ENCODE results near the gene MAP1B.
A peak's percentile ranks its signal among the peaks of the same experiment; 100 is the strongest.
"Not testable (repeated sequence)": the region's sequence is repeated elsewhere in the genome, so short reads cannot be mapped to it uniquely, and the experiment has no call there.

The MAP1B gene

GRCh38 chr5:72167257-72167656, 60.0 kb downstream of the MAP1B start:
- no peaks in the 10 kb centered on the region for H3K36me3 ChIP-seq (ENCODE audit: control insufficient read depth in 1 of 2, insufficient read depth in 2 of 2, low read length in 2 of 2)
- H3K27ac ChIP-seq (ENCODE audit: low read length), result no peak overlapping the region
- peak overlapping the region; percentile 17 to 55 for H3K4me3 ChIP-seq (ENCODE audit: low read depth in 1 of 2, low read length in 2 of 2)
- H3K9me3 ChIP-seq (ENCODE audit: control insufficient read depth in 1 of 2, low read length in 2 of 2), result no peaks in the 10 kb centered on the region
- H3K27me3 ChIP-seq (ENCODE audit: low read depth, low read length), result no peaks in the 10 kb centered on the region
- peaks cover 5 to 15% of the 10 kb centered on the region in 2 donors for H3K4me1 ChIP-seq (ENCODE audit: control insufficient read depth in 1 of 2, insufficient read depth in 2 of 2, low read length in 2 of 2)

DNA sequence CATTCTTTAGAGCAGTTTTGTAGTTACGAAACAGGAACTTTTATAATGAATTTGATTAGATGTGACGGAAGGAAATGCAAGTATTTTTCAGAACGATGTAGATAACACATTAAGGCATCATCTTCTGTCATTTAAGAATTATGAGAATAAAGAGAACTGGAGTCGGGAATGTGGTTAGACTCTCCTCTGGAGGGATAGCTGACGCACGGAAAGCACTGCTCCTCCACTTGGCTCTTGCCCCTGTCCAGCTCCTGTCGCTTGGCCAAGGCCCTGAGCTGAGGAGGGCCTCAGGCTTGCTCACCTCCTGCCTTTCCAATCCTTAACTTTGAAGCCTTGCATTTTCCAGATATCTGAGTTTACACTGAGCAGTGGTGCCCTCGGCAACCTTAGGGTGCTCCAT, 60.5 kb downstream of the MAP1B start:
- no peaks in the 10 kb centered on the region for H3K9me3 ChIP-seq (ENCODE audit: control insufficient read depth in 1 of 2, low read length in 2 of 2)
- peaks cover 5 to 15% of the 10 kb centered on the region in 2 donors for H3K4me1 ChIP-seq (ENCODE audit: control insufficient read depth in 1 of 2, insufficient read depth in 2 of 2, low read length in 2 of 2)
- H3K4me3 ChIP-seq (ENCODE audit: low read depth in 1 of 2, low read length in 2 of 2), result no peak overlapping the region
- no peak overlapping the region for H3K27ac ChIP-seq (ENCODE audit: low read length)
- H3K36me3 ChIP-seq (ENCODE audit: control insufficient read depth in 1 of 2, insufficient read depth in 2 of 2, low read length in 2 of 2), result no peaks in the 10 kb centered on the region
- no peaks in the 10 kb centered on the region for H3K27me3 ChIP-seq (ENCODE audit: low read depth, low read length)

DNA sequence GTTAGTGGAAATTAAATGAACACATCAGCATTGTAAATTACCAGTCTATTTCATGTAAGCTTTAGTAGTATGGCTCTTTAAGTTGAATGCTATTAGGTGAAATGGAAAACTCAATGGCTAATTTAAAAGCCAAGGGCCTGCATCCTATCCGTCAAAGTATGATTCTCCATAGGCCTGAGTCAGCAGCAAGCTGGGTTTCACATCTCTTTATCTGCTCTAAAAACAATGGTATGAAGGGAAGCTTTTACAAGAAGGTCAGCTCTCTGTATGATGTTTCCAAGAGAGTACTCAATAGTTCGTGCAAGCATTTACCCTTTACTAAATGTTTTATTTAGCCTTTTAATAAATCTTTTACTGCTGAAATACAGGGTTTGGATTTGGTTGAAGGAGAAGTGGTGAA, 62.8 kb downstream of the MAP1B start:
- Histone ChIP-seq H3K9me3 (ENCODE audit: control insufficient read depth in 1 of 2, low read length in 2 of 2) (no peaks in the 10 kb centered on the region), H3K4me3 (ENCODE audit: low read depth in 1 of 2, low read length in 2 of 2) (no peak overlapping the region), H3K36me3 (ENCODE audit: control insufficient read depth in 1 of 2, insufficient read depth in 2 of 2, low read length in 2 of 2) (no peaks in the 10 kb centered on the region), H3K27ac (ENCODE audit: low read length) (no peak overlapping the region), H3K27me3 (ENCODE audit: low read depth, low read length) (no peaks in the 10 kb centered on the region), H3K4me1 (ENCODE audit: control insufficient read depth in 1 of 2, insufficient read depth in 2 of 2, low read length in 2 of 2) (peaks cover 5 to 15% of the 10 kb centered on the region in 2 donors)

- H3K4me1 ChIP-seq (ENCODE audit: control insufficient read depth in 1 of 2, insufficient read depth in 2 of 2, low read length in 2 of 2), result peaks cover 5 to 11% of the 10 kb centered on the region in 2 donors
- H3K36me3 ChIP-seq (ENCODE audit: control insufficient read depth in 1 of 2, insufficient read depth in 2 of 2, low read length in 2 of 2); H3K9me3 ChIP-seq (ENCODE audit: control insufficient read depth in 1 of 2, low read length in 2 of 2); H3K27me3 ChIP-seq (ENCODE audit: low read depth, low read length); H3K27ac ChIP-seq (ENCODE audit: low read length); H3K4me3 ChIP-seq (ENCODE audit: low read depth in 1 of 2, low read length in 2 of 2): not testable (repeated sequence)
Observed at GRCh38 chr5:72171181-72171580, 63.9 kb downstream of the MAP1B start.

DNA sequence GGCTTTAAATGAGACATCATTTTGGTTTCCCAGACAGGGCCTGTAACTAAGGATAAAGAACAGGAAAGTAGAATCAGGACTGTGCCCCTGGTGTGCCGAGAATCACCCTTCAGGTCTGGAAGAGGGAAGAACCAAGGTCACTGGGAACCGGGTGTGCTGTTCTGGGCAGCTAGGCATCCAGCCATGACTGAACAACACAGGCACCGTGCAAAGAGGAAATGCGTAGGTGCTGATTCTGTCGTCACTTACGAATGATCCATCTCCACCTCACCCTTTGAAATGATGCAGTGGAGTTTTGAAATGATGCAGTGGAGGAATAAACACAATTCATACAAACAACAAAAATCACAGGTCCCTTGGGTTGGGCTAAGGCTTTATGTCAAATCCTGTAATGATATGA, 64.4 kb downstream of the MAP1B start:
- H3K27ac ChIP-seq (ENCODE audit: low read length), result no peak overlapping the region
- no peaks in the 10 kb centered on the region for H3K9me3 ChIP-seq (ENCODE audit: control insufficient read depth in 1 of 2, low read length in 2 of 2)
- H3K4me1 ChIP-seq (ENCODE audit: control insufficient read depth in 1 of 2, insufficient read depth in 2 of 2, low read length in 2 of 2), result peaks cover 5 to 7% of the 10 kb centered on the region in 2 donors
- no peaks in the 10 kb centered on the region for H3K36me3 ChIP-seq (ENCODE audit: control insufficient read depth in 1 of 2, insufficient read depth in 2 of 2, low read length in 2 of 2)
- H3K4me3 ChIP-seq (ENCODE audit: low read depth in 1 of 2, low read length in 2 of 2), result no peak overlapping the region
- H3K27me3 ChIP-seq (ENCODE audit: low read depth, low read length), result no peaks in the 10 kb centered on the region

DNA sequence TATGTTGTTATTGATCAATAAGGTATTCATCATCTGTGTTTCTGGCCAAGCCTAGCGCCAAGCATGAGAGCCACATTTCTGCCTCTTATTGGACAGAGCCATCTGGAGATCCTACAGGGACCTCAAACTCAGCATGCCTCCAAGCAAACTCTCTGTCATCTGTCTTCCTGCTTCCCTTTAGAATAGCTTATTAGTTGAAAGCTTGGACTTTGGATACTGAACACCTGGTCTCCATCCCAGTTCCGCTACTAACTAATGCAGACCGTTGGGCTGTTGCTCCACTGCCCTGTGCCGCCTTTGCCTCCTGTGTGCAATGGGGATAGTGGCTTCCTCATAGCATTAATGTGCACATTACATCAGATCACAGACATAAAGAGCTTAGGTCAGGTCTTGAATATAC, 65.5 kb downstream of the MAP1B start:
- H3K27me3 ChIP-seq (ENCODE audit: low read depth, low read length), result no peaks in the 10 kb centered on the region
- H3K27ac ChIP-seq (ENCODE audit: low read length), result no peak overlapping the region
- no peaks in the 10 kb centered on the region for H3K36me3 ChIP-seq (ENCODE audit: control insufficient read depth in 1 of 2, insufficient read depth in 2 of 2, low read length in 2 of 2)
- H3K9me3 ChIP-seq (ENCODE audit: control insufficient read depth in 1 of 2, low read length in 2 of 2), result no peaks in the 10 kb centered on the region
- peaks cover 4% of the 10 kb centered on the region in 2 donors for H3K4me1 ChIP-seq (ENCODE audit: control insufficient read depth in 1 of 2, insufficient read depth in 2 of 2, low read length in 2 of 2)
- H3K4me3 ChIP-seq (ENCODE audit: low read depth in 1 of 2, low read length in 2 of 2), result no peak overlapping the region

GRCh38 chr5:72177538-72177937, 70.3 kb downstream of the MAP1B start:
- Histone ChIP-seq H3K27ac (ENCODE audit: low read length) (no peak overlapping the region), H3K4me1 (ENCODE audit: control insufficient read depth in 1 of 2, insufficient read depth in 2 of 2, low read length in 2 of 2) (no peaks in the 10 kb centered on the region), H3K36me3 (ENCODE audit: control insufficient read depth in 1 of 2, insufficient read depth in 2 of 2, low read length in 2 of 2) (peaks cover 0 to 2% of the 10 kb centered on the region in 2 donors)

DNA sequence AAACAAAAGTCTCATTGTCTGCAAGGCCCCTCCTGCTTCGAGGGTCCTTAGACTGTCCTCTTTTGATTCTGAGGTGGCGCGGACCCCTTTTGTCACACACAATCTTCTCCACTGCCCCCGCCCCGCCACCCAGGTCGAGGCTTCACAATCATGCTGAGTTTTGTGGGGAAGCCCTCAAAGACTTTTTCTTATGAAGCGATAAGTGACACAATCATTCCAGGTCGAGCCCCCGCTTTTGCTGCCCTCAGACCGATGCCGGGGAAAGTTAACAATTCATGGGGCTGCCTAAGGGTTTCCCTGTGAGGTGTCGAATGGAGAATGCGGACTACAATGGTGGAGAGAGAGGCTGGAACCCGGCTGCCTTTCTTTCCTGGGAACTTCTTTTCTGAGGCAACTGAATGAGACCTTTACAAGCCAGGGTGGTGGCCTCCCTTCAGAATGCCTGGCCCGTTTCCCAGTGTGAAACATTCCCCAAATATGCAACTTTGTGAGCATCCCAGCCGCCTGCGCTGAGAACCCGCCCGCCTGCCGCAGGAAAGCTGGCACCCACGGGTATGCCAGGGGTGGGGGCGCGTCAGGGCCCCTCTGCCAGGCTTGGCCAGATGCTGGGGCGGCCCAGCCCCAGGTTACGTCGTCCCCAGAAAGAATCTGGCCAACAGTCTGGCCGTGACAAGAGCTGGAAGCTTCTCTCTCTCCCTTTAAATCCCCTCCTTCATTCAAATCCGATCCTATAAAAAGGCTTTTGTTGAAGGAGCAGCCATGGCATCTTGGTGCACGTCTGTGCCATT, 71.9 kb downstream of the MAP1B start:
- Histone ChIP-seq H3K4me3 (ENCODE audit: low read depth in 1 of 2, low read length in 2 of 2) (peak overlapping the region; percentile 13 to 30), H3K4me1 (ENCODE audit: control insufficient read depth in 1 of 2, insufficient read depth in 2 of 2, low read length in 2 of 2) (no peaks in the 10 kb centered on the region), H3K27ac (ENCODE audit: low read length) (peak overlapping the region; percentile 33)

More at GRCh38 chr5:72177538-72177937, 70.3 kb downstream of the MAP1B start:
- Histone ChIP-seq H3K27me3 (ENCODE audit: low read depth, low read length) (no peaks in the 10 kb centered on the region), H3K9me3 (ENCODE audit: control insufficient read depth in 1 of 2, low read length in 2 of 2) (no peaks in the 10 kb centered on the region), H3K4me3 (ENCODE audit: low read depth in 1 of 2, low read length in 2 of 2) (no peak overlapping the region)

GRCh38 chr5:72179816-72180440, 72.7 kb downstream of the MAP1B start:
- H3K9me3 ChIP-seq (ENCODE audit: control insufficient read depth in 1 of 2, low read length in 2 of 2), result no peaks in the 10 kb centered on the region
- peaks cover 0 to 2% of the 10 kb centered on the region in 2 donors for H3K36me3 ChIP-seq (ENCODE audit: control insufficient read depth in 1 of 2, insufficient read depth in 2 of 2, low read length in 2 of 2)
- H3K4me1 ChIP-seq (ENCODE audit: control insufficient read depth in 1 of 2, insufficient read depth in 2 of 2, low read length in 2 of 2), result no peaks in the 10 kb centered on the region
- H3K27ac ChIP-seq (ENCODE audit: low read length), result peak overlapping the region; percentile 33
- H3K4me3 ChIP-seq (ENCODE audit: low read depth in 1 of 2, low read length in 2 of 2), result peak overlapping the region; percentile 13 to 30
- no peaks in the 10 kb centered on the region for H3K27me3 ChIP-seq (ENCODE audit: low read depth, low read length)

More for the DNA sequence above, 71.9 kb downstream of the MAP1B start:
- no peaks in the 10 kb centered on the region for H3K9me3 ChIP-seq (ENCODE audit: control insufficient read depth in 1 of 2, low read length in 2 of 2)
- H3K27me3 ChIP-seq (ENCODE audit: low read depth, low read length), result no peaks in the 10 kb centered on the region
- peaks cover 0 to 2% of the 10 kb centered on the region in 2 donors for H3K36me3 ChIP-seq (ENCODE audit: control insufficient read depth in 1 of 2, insufficient read depth in 2 of 2, low read length in 2 of 2)

GRCh38 chr5:72180925-72181324, 73.7 kb downstream of the MAP1B start:
- Histone ChIP-seq H3K4me1 (ENCODE audit: control insufficient read depth in 1 of 2, insufficient read depth in 2 of 2, low read length in 2 of 2) (no peaks in the 10 kb centered on the region), H3K27ac (ENCODE audit: low read length) (no peak overlapping the region), H3K27me3 (ENCODE audit: low read depth, low read length) (no peaks in the 10 kb centered on the region)

DNA sequence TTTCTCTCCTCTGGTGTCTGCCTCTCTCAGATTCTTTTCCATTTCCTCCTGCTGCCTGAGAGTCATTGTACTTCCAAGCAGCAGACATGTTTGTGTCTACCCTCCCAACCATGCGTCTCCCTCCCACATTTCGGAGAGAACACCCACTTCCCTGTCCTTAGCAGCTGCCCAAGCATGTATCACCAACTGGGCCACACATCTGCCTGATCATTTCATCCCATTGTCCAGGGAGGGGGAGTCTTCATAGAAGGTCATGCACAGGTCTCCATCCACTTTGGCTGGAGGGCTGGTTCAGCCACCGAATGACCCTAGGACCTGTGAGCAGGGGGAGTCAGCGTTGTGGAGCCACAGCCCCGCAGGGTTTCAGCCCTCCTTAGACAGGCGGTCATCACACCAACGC, 75.4 kb downstream of the MAP1B start:
- peaks cover 0 to 7% of the 10 kb centered on the region in 2 donors for H3K36me3 ChIP-seq (ENCODE audit: control insufficient read depth in 1 of 2, insufficient read depth in 2 of 2, low read length in 2 of 2)
- no peaks in the 10 kb centered on the region for H3K9me3 ChIP-seq (ENCODE audit: control insufficient read depth in 1 of 2, low read length in 2 of 2)
- no peaks in the 10 kb centered on the region for H3K4me1 ChIP-seq (ENCODE audit: control insufficient read depth in 1 of 2, insufficient read depth in 2 of 2, low read length in 2 of 2)
- no peak overlapping the region for H3K27ac ChIP-seq (ENCODE audit: low read length)
- H3K27me3 ChIP-seq (ENCODE audit: low read depth, low read length), result no peaks in the 10 kb centered on the region
- H3K4me3 ChIP-seq (ENCODE audit: low read depth in 1 of 2, low read length in 2 of 2), result no peak overlapping the region

More at GRCh38 chr5:72180925-72181324, 73.7 kb downstream of the MAP1B start:
- Histone ChIP-seq H3K36me3 (ENCODE audit: control insufficient read depth in 1 of 2, insufficient read depth in 2 of 2, low read length in 2 of 2) (peaks cover 0 to 2% of the 10 kb centered on the region in 2 donors), H3K4me3 (ENCODE audit: low read depth in 1 of 2, low read length in 2 of 2) (no peak overlapping the region), H3K9me3 (ENCODE audit: control insufficient read depth in 1 of 2, low read length in 2 of 2) (no peaks in the 10 kb centered on the region)

Data from muscle layer of duodenum (tissue), 2 donors.